Endometrial microvascular endothelial cells (primary cell): ENCODE measurements around the gene ARHGAP32. TPM values are rescaled to one million over a fixed set of nuclear protein-coding genes. Genes with fewer than 3 reads are reported as not detected.

Source experiments
- in situ Hi-C: cut with HindIII; loops from 2 replicates; pipeline ENCODE4 v1.10.0; 2017; ENCODE audit warnings: low sequenced_read_pairs, low pct_unique_long_range_greater_than_20kb; ENCODE audit errors: inconsistent ontology term
- total RNA-seq: library from RNA; depleted of rRNA; stranded (reverse); fragments of >200 nt; gene quantifications from one replicate; pipeline ENCODE4 v1.2.3, GENCODE V29; 2015; ENCODE audit errors: inconsistent ontology term

ARHGAP32 gene
- total RNA-seq, 1 donor from 2014 or later: 2.6 TPM

- in situ Hi-C loops: no loop called here
Observed at GRCh38 chr11:128985880-128986279, 206.2 kb downstream of the ARHGAP32 start.

DNA sequence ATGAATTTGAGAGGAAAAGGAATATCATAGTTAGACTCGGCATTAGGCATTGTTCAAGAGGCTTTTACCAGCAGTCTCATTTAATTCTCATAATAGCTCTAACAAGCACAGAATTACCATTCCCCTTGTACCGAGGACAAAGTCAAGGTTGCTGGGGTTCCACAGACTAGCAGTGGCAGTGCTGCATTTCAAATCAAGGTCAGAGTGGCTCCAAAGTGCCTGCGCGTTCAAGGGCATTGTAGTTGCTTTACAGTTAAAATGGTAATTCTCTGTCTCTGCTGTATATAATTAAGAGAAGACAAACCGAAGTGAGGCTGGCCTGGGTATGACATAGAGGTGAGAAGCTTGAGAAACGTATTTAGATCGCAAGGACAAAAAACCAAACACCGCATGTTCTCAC, 209.1 kb downstream of the ARHGAP32 start:
- in situ Hi-C loops: no loop called here

- in situ Hi-C loops: no loop called here
Observed at GRCh38 chr11:128981254-128981653, 210.9 kb downstream of the ARHGAP32 start.

DNA sequence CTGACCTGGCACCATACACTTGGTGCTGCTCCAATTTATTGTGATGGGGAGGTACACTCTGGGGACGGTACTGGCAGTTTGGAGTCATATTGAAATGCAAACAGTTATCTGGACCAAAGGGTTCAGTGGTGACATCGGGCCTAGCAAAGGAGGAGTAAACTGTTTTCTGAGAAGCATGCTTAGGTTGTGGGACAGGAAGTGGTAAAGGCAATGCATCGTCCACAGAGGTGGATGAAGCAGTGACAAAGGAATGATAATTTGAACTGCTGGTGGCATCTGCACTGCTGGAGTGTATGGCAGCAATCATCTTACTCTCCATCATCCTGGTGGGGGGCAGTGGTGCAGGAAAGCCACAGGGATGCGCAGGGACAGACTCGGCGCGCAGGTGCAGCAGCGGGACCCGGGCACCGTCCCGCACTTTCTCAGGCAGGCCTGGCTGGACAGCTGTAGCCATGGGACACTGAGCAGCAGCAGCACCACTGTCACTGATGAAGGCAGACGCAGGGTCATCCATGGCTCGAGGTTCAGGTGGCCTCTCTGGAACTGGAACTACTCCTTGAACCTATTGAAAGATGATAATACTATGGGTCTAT, 221.4 kb downstream of the ARHGAP32 start:
- in situ Hi-C loops: no loop called here

DNA sequence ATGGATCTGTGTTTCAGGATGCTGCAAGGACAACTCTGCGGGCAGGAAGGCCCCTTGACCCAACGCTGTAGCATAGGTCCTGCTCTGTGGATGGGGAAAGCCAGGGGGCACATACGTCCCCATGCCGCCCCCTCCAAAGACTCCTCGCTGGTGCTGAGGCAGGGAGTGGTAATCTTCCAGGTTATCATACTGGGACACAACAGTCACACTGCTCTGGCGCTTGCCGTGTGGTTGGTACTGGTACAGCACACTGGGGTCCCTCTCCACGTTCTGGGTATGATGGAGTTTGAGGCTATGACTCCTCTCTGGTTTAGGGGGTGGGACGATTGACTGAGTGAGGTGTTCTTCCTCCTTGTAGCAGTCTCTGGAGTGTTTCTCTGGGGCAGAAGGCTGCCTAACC, 223.2 kb downstream of the ARHGAP32 start:
- in situ Hi-C loops: no loop called here

DNA sequence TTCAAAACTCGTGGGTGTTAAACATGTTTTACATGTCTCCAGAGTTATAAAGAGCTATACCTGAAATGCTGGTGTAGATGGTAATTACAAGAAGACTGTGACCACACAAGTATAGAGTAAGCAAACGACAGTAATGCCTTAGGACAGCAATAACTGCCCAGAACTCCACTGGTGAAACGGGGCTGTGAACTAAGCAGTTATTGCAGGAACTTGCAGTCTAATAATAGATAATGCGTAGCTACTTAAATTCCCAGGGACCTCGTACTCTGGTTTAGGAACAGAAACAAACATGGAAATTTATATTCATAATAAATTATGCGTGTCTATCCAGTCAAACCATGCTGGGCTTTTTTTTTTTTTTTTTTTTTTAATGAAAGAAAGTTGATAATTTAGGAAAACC, 224.5 kb downstream of the ARHGAP32 start:
- in situ Hi-C loops: no loop called here

DNA sequence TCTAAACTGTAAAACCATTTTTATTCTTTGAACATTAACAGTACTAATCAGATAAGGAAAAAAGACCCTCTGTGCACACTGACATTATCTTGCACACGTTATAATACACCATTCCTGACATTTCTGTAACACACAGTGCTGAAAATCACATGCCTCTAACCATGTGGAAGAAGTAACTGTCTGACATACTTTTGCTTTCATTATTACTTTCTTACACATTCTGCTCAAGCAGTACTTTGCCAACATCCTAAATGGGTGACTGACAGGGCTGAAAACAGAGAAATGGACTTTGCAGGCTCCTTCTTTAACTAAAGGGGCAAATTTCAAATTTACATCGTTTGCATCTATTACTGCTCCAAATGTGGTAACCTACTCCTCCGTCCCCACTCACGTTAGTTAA, 226.6 kb downstream of the ARHGAP32 start:
- in situ Hi-C loops: no loop called here

DNA sequence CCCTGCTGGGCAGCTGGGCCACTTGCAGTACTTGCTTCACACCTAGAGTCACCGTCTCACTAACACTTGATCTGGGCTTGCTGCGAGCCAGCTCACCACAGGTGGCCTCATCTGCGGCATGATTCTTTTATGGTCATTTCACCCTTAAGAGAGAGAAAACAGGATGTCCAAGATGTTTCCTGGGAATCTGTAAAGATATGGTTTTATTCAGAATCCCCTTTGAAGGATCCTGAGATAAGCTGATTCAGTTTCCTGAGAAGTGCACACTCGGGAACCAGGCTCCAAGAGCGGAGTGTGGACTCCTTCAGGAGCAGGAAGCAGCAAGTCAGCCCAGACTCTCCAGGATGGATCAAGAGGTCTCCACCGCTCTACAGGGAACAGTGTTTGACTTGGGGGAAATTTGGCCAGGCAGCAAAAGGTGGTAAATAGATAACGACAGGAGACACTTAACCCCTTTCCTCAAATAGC, 227.6 kb downstream of the ARHGAP32 start:
- in situ Hi-C loops: no loop called here

- in situ Hi-C loops: no loop called here
Observed at GRCh38 chr11:128963744-128964325, 228.3 kb downstream of the ARHGAP32 start.

GRCh38 chr11:128962896-128963295, 229.2 kb downstream of the ARHGAP32 start:
- in situ Hi-C loops: no loop called here

DNA sequence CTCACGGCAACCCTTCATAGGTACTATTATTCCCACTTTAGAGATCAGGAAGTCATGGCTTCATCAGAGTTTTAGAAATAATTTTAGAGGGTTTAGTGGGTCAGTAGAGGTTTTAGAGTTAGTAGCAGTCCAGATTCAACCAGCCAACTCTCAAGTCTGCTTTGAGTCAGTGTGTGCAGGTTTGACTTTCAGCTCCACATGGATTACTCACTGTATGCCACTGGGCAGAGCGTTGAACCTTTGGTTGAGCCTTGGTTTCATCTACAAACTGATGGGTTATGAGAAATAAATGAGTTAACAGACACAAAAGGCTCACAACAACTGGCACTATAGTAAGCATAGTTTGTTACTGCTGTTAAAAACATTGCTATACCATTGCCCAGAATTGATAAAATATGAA, 230.5 kb downstream of the ARHGAP32 start:
- in situ Hi-C loops: no loop called here

- in situ Hi-C loops: no loop called here
Observed at GRCh38 chr11:128957202-128957482, 235.0 kb downstream of the ARHGAP32 start.

GRCh38 chr11:128956401-128957201, 235.5 kb downstream of the ARHGAP32 start:
- in situ Hi-C loops: no loop called here

DNA sequence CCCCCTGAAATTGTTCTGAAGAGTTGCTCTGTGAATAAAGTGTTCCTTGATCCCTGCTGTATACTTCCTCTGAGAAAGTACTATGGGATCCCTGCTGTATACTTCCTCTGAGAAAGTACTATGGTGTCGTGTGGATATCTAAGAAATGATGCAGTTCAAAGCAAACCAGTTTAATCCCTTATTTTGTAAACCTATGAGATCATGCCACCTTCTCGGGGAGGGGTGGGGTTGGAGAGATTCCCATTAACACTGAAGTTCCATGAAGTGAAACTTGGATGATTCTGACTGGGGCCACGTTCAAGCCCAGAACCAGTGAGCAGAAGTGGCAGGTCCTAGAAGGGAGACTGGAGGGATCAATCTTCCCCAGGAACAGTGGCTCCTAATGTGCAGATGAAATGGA, 236.5 kb downstream of the ARHGAP32 start:
- in situ Hi-C loops: no loop called here

- in situ Hi-C loops: no loop called here
Observed at GRCh38 chr11:128953151-128953550, 239.0 kb downstream of the ARHGAP32 start.

- in situ Hi-C loops: no loop called here
Observed at GRCh38 chr11:128949791-128950454, 242.2 kb downstream of the ARHGAP32 start.

- in situ Hi-C loops: no loop called here
Observed at GRCh38 chr11:128948583-128948982, 243.5 kb downstream of the ARHGAP32 start.

DNA sequence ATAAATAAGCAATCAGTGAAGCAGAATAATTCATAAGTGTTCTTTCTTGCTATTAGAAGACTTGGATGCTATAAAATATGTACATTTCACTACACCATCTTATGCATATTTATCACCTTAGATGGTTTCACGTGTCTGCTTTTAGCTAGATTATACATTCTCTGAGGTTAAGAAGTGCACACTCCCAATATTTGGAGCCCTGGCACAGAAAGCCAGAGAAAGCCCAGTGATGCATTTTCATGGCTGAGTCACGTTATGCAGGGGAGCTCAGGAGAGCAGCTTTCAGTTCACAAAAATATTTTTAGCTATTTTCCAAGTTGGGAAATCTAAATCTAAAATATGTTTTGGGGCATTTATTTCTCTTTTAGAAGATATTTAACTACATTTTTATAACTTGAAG, 244.4 kb downstream of the ARHGAP32 start:
- in situ Hi-C loops: no loop called here

- in situ Hi-C loops: no loop called here
Observed at GRCh38 chr11:128946648-128947047, 245.5 kb downstream of the ARHGAP32 start.

- in situ Hi-C loops: no loop called here
Observed at GRCh38 chr11:128943428-128943976, 248.6 kb downstream of the ARHGAP32 start.
